GM18909 (cell line): ENCODE results near the gene CASKIN1.

Source experiments
- ATAC-seq: cut with Tn5 transposase; IDR thresholded peaks from one replicate; pipeline ENCODE4 v1.9.1; 2021; ENCODE audit warnings: mild to moderate bottlenecking; ENCODE audit not compliant: unreplicated experiment, poor library complexity

The CASKIN1 gene

GRCh38 chr16:2197765-2198164 is 1.4 kb upstream of the CASKIN1 start:
- ATAC-seq, result no peak

- no peak for ATAC-seq
These were observed 641 bp upstream of the CASKIN1 start for GRCh38 chr16:2196981-2197511.

- ATAC-seq, result no peak
These were observed 863 bp downstream of the CASKIN1 start for GRCh38 chr16:2195322-2196161.

GRCh38 chr16:2194852-2195321 is 1.5 kb downstream of the CASKIN1 start:
- no peak for ATAC-seq

GRCh38 chr16:2194166-2194834 is 2.1 kb downstream of the CASKIN1 start:
- ATAC-seq, result no peak

- ATAC-seq, result no peak
These were observed 5.0 kb downstream of the CASKIN1 start for GRCh38 chr16:2191446-2191706.

GRCh38 chr16:2190659-2191445 is 5.6 kb downstream of the CASKIN1 start:
- no peak for ATAC-seq

- ATAC-seq, result no peak
These were observed 6.3 kb downstream of the CASKIN1 start for GRCh38 chr16:2190002-2190658.

GRCh38 chr16:2189252-2189893 is 7.0 kb downstream of the CASKIN1 start:
- no peak for ATAC-seq

- no peak for ATAC-seq
These were observed 8.0 kb downstream of the CASKIN1 start for GRCh38 chr16:2188395-2188794.

GRCh38 chr16:2187212-2187611 is 9.2 kb downstream of the CASKIN1 start:
- no peak for ATAC-seq

- ATAC-seq, result no peak
These were observed 9.9 kb downstream of the CASKIN1 start for GRCh38 chr16:2186505-2186904.

GRCh38 chr16:2186064-2186463 is 10.3 kb downstream of the CASKIN1 start:
- ATAC-seq, result no peak

- no peak for ATAC-seq
These were observed 11.4 kb downstream of the CASKIN1 start for GRCh38 chr16:2184962-2185361.

GRCh38 chr16:2184346-2184745 is 12.1 kb downstream of the CASKIN1 start:
- ATAC-seq, result no peak

- ATAC-seq, result no peak
These were observed 12.7 kb downstream of the CASKIN1 start for GRCh38 chr16:2183671-2184070.

- ATAC-seq, result no peak
These were observed 14.5 kb downstream of the CASKIN1 start for GRCh38 chr16:2181952-2182351.

- no peak for ATAC-seq
These were observed 15.2 kb downstream of the CASKIN1 start for GRCh38 chr16:2180962-2181923.

GRCh38 chr16:2180461-2180860 is 15.9 kb downstream of the CASKIN1 start:
- ATAC-seq, result no peak
